Transverse colon (tissue), 4 donors: ENCODE results near the gene SPEM1. TPM values are rescaled to one million over a fixed set of nuclear protein-coding genes. Genes with fewer than 3 reads are reported as not detected.

ENCODE experiments used
- DNase-seq: peaks from one replicate; pipeline ENCODE4 v3.0.0-alpha.2; 2019
- H3K27ac ChIP-seq, 4 donors: fragments of 200-600 bp; sonication (generic); 2 replicates each; pipeline ENCODE4 v1.5.1; 2016 to 2018; ENCODE audit warnings: inconsistent platforms in 4 of 4
- H3K27me3 ChIP-seq: fragments of 200-600 bp; sonication (generic); 2 replicates; pipeline ENCODE4 v1.5.1; 2017; ENCODE audit warnings: inconsistent platforms
- H3K36me3 ChIP-seq, 4 donors: fragments of 200-600 bp; sonication (generic); 2 replicates each; pipeline ENCODE4 v1.5.1; 2017 to 2019; ENCODE audit warnings: inconsistent platforms in 4 of 4
- H3K4me1 ChIP-seq, 4 donors: fragments of 200-600 bp; sonication (generic); 2 replicates each; pipeline ENCODE4 v1.5.1; 2017 to 2020; ENCODE audit warnings: inconsistent platforms in 4 of 4
- H3K4me3 ChIP-seq, 4 donors: fragments of 200-600 bp; sonication (generic); 1 replicate in 1 of 4; 2 replicates in 3 of 4; pipeline versions ENCODE4 v1.5.1 to v1.6.1; 2017 to 2019; ENCODE audit warnings: inconsistent platforms in 4 of 4
- H3K9me3 ChIP-seq, 2 donors: fragments of 200-600 bp; sonication (generic); 2 replicates each; pipeline ENCODE4 v1.5.1; 2017 to 2019; ENCODE audit warnings: inconsistent platforms in 2 of 2
- CTCF ChIP-seq, 5 experiments: fragments of 200-600 bp in 3 of 5; fragments of 450-650 bp in 2 of 5; sonication (generic) in 3 of 5; IDR thresholded peaks; 1 replicate in 2 of 5; 2 replicates in 3 of 5; pipeline ENCODE4 v1.5.1; 2016 to 2017; ENCODE audit warnings: antibody characterized with exemption in 5 of 5, inconsistent platforms in 3 of 5, mild to moderate bottlenecking in 2 of 5, moderate library complexity in 1 of 5
- EP300 ChIP-seq: sonication (generic); formaldehyde crosslinking; IDR thresholded peaks from one replicate; pipeline ENCODE4 v1.6.1; 2017; ENCODE audit warnings: antibody characterized with exemption, low read depth
- POLR2A ChIP-seq: fragments of 450-650 bp; IDR thresholded peaks from one replicate; pipeline ENCODE4 v1.6.1; 2016; ENCODE audit warnings: antibody characterized with exemption, mild to moderate bottlenecking, moderate library complexity
- POLR2AphosphoS5 ChIP-seq, 3 donors: sonication (generic); formaldehyde crosslinking; IDR thresholded peaks; one replicate each; pipeline ENCODE4 v1.6.1; 2016; ENCODE audit warnings: antibody characterized with exemption in 3 of 3
- WGBS, 2 donors: methylation state at CpG; one replicate each; pipeline ENCODE4 v1.1.5; 2018; ENCODE audit warnings: low coverage in 1 of 2; 5-methylcytosine and 5-hydroxymethylcytosine counted together
- in situ Hi-C, 4 donors: fragments of 200-750 bp; cut with MboI; loops; one replicate each; pipeline versions ENCODE4 v1.15.0 to v1.15.1; 2017; ENCODE audit warnings: low sequenced_read_pairs in 3 of 4, low pct_ligation_motif_present in 1 of 4, low pct_unique_long_range_greater_than_20kb in 1 of 4
- intact Hi-C: fragments of 100-400 bp; cut with DNase I; formaldehyde crosslinking; loops from one replicate; pipeline ENCODE4 v1.15.1; 2023; ENCODE audit warnings: low total_unique reads
- total RNA-seq, 4 donors: library from RNA; depleted of rRNA; stranded (reverse); fragments of >200 nt; gene quantifications; one replicate each; pipeline ENCODE4 v1.1.0, GENCODE V29; 2016

Gene SPEM1
- total RNA-seq, 4 donors from 2014 or later, result not detected

GRCh38 chr17:7411427-7411750, 8.7 kb upstream of the SPEM1 start:
- in situ Hi-C loops, result no loop called here
- Histone ChIP-seq H3K4me3 (no peak overlapping the region), H3K36me3 (no peaks in the 10 kb centered on the region), H3K27ac (no peak overlapping the region), H3K9me3 (no peaks in the 10 kb centered on the region), H3K4me1 (peaks cover 0 to 4% (median 0%) of the 10 kb centered on the region in 4 donors), H3K27me3 (peaks cover under 1% of the 10 kb centered on the region)
- no peak for DNase-seq
- WGBS, 2 donors, result 92% methylated on average over 8 of the region's 8 CpGs; no CpG with 5 or more reads in 1 of the 2 donors
- TF ChIP-seq POLR2AphosphoS5 (IDR thresholded peaks at IDR 0.05), result no peak
- no peak for TF ChIP-seq CTCF (IDR thresholded peaks at IDR 0.05)
- no peak for TF ChIP-seq POLR2A
- no peak for TF ChIP-seq EP300
- intact Hi-C loops, result no loop called here

- intact Hi-C loops, result no loop called here
- Histone ChIP-seq H3K27ac (no peak overlapping the region), H3K4me3 (no peak overlapping the region), H3K4me1 (no peaks in the 10 kb centered on the region), H3K27me3 (no peaks in the 10 kb centered on the region), H3K9me3 (no peaks in the 10 kb centered on the region), H3K36me3 (no peaks in the 10 kb centered on the region)
- in situ Hi-C loops, result no loop called here
- 20 to 60% methylated on average over 1 to 5 of the region's 6 CpGs for WGBS, 2 donors
- TF ChIP-seq CTCF (IDR thresholded peaks at IDR 0.05) (no peak), EP300 (no peak), POLR2AphosphoS5 (IDR thresholded peaks at IDR 0.05) (no peak), POLR2A (no peak)
- no peak for DNase-seq
These were observed 6.7 kb upstream of the SPEM1 start for GRCh38 chr17:7413346-7413985.

- Histone ChIP-seq H3K27ac (no peak overlapping the region), H3K27me3 (no peaks in the 10 kb centered on the region), H3K4me1 (no peaks in the 10 kb centered on the region), H3K9me3 (no peaks in the 10 kb centered on the region), H3K4me3 (no peak overlapping the region), H3K36me3 (no peaks in the 10 kb centered on the region)
- DNase-seq, result no peak
- in situ Hi-C loops, result no loop called here
- WGBS, 2 donors, result 86% methylated on average over 14 of the region's 14 CpGs; no CpG with 5 or more reads in 1 of the 2 donors
- TF ChIP-seq EP300, result no peak
- no peak for TF ChIP-seq CTCF (IDR thresholded peaks at IDR 0.05)
- TF ChIP-seq POLR2A, result no peak
- TF ChIP-seq POLR2AphosphoS5 (IDR thresholded peaks at IDR 0.05), result no peak
- intact Hi-C loops, result no loop called here
These were observed 5.3 kb upstream of the SPEM1 start for GRCh38 chr17:7414837-7415236.

- H3K4me3 ChIP-seq, result no peak overlapping the region
- WGBS, 2 donors, result 83 to 93% methylated on average over 3 to 23 of the region's 23 CpGs
- H3K36me3 ChIP-seq, result no peaks in the 10 kb centered on the region
- no peaks in the 10 kb centered on the region for H3K9me3 ChIP-seq
- in situ Hi-C loops, result no loop called here
- no peak for DNase-seq
- TF ChIP-seq CTCF (IDR thresholded peaks at IDR 0.05) (no peak), POLR2A (no peak), EP300 (no peak), POLR2AphosphoS5 (IDR thresholded peaks at IDR 0.05) (no peak)
- H3K4me1 ChIP-seq, result no peaks in the 10 kb centered on the region
- H3K27ac ChIP-seq, result no peak overlapping the region
- intact Hi-C loops, result no loop called here
- H3K27me3 ChIP-seq, result no peaks in the 10 kb centered on the region
These were observed 4.3 kb upstream of the SPEM1 start for GRCh38 chr17:7415784-7416183.
